Transverse colon (tissue), 4 donors: ENCODE results near the gene NUF2. TPM values are rescaled to one million over a fixed set of nuclear protein-coding genes. Genes with fewer than 3 reads are reported as not detected.
"Not testable (repeated sequence)": the region's sequence is repeated elsewhere in the genome, so short reads cannot be mapped to it uniquely, and the experiment has no call there.

Source experiments
- DNase-seq: peaks from one replicate; pipeline ENCODE4 v3.0.0-alpha.2; 2019
- H3K27ac ChIP-seq, 4 donors: fragments of 200-600 bp; sonication (generic); 2 replicates each; pipeline ENCODE4 v1.5.1; 2016 to 2018; ENCODE audit warnings: inconsistent platforms in 4 of 4
- H3K27me3 ChIP-seq: fragments of 200-600 bp; sonication (generic); 2 replicates; pipeline ENCODE4 v1.5.1; 2017; ENCODE audit warnings: inconsistent platforms
- H3K36me3 ChIP-seq, 4 donors: fragments of 200-600 bp; sonication (generic); 2 replicates each; pipeline ENCODE4 v1.5.1; 2017 to 2019; ENCODE audit warnings: inconsistent platforms in 4 of 4
- H3K4me1 ChIP-seq, 4 donors: fragments of 200-600 bp; sonication (generic); 2 replicates each; pipeline ENCODE4 v1.5.1; 2017 to 2020; ENCODE audit warnings: inconsistent platforms in 4 of 4
- H3K4me3 ChIP-seq, 4 donors: fragments of 200-600 bp; sonication (generic); 1 replicate in 1 of 4; 2 replicates in 3 of 4; pipeline versions ENCODE4 v1.5.1 to v1.6.1; 2017 to 2019; ENCODE audit warnings: inconsistent platforms in 4 of 4
- H3K9me3 ChIP-seq, 2 donors: fragments of 200-600 bp; sonication (generic); 2 replicates each; pipeline ENCODE4 v1.5.1; 2017 to 2019; ENCODE audit warnings: inconsistent platforms in 2 of 2
- CTCF ChIP-seq, 5 experiments: fragments of 200-600 bp in 3 of 5; fragments of 450-650 bp in 2 of 5; sonication (generic) in 3 of 5; IDR thresholded peaks; 1 replicate in 2 of 5; 2 replicates in 3 of 5; pipeline ENCODE4 v1.5.1; 2016 to 2017; ENCODE audit warnings: antibody characterized with exemption in 5 of 5, inconsistent platforms in 3 of 5, mild to moderate bottlenecking in 2 of 5, moderate library complexity in 1 of 5
- EP300 ChIP-seq: sonication (generic); formaldehyde crosslinking; IDR thresholded peaks from one replicate; pipeline ENCODE4 v1.6.1; 2017; ENCODE audit warnings: antibody characterized with exemption, low read depth
- POLR2A ChIP-seq: fragments of 450-650 bp; IDR thresholded peaks from one replicate; pipeline ENCODE4 v1.6.1; 2016; ENCODE audit warnings: antibody characterized with exemption, mild to moderate bottlenecking, moderate library complexity
- POLR2AphosphoS5 ChIP-seq, 3 donors: sonication (generic); formaldehyde crosslinking; IDR thresholded peaks; one replicate each; pipeline ENCODE4 v1.6.1; 2016; ENCODE audit warnings: antibody characterized with exemption in 3 of 3
- WGBS, 2 donors: methylation state at CpG; one replicate each; pipeline ENCODE4 v1.1.5; 2018; ENCODE audit warnings: low coverage in 1 of 2; 5-methylcytosine and 5-hydroxymethylcytosine counted together
- in situ Hi-C, 4 donors: fragments of 200-750 bp; cut with MboI; loops; one replicate each; pipeline versions ENCODE4 v1.15.0 to v1.15.1; 2017; ENCODE audit warnings: low sequenced_read_pairs in 3 of 4, low pct_ligation_motif_present in 1 of 4, low pct_unique_long_range_greater_than_20kb in 1 of 4
- intact Hi-C: fragments of 100-400 bp; cut with DNase I; formaldehyde crosslinking; loops from one replicate; pipeline ENCODE4 v1.15.1; 2023; ENCODE audit warnings: low total_unique reads
- total RNA-seq, 4 donors: library from RNA; depleted of rRNA; stranded (reverse); fragments of >200 nt; gene quantifications; one replicate each; pipeline ENCODE4 v1.1.0, GENCODE V29; 2016

Gene NUF2
- total RNA-seq, 4 donors from 2014 or later, result 1.1 to 28.5 TPM; not detected in 2

- DNase-seq, result no peak
- WGBS, 2 donors, result 74 to 100% methylated on average over 2 to 4 of the region's 4 CpGs
- intact Hi-C loops, result no loop called here
- no peak overlapping the region for H3K4me3 ChIP-seq
- H3K4me1 ChIP-seq, result no peaks in the 10 kb centered on the region
- TF ChIP-seq EP300 (no peak), POLR2AphosphoS5 (IDR thresholded peaks at IDR 0.05) (no peak), CTCF (IDR thresholded peaks at IDR 0.05) (no peak), POLR2A (no peak)
- in situ Hi-C loops, result no loop called here
- no peaks in the 10 kb centered on the region for H3K36me3 ChIP-seq
- no peaks in the 10 kb centered on the region for H3K9me3 ChIP-seq
- H3K27me3 ChIP-seq, result no peaks in the 10 kb centered on the region
- H3K27ac ChIP-seq, result no peak overlapping the region
These were observed 24.6 kb downstream of the NUF2 start for GRCh38 chr1:163346326-163346870.

DNA sequence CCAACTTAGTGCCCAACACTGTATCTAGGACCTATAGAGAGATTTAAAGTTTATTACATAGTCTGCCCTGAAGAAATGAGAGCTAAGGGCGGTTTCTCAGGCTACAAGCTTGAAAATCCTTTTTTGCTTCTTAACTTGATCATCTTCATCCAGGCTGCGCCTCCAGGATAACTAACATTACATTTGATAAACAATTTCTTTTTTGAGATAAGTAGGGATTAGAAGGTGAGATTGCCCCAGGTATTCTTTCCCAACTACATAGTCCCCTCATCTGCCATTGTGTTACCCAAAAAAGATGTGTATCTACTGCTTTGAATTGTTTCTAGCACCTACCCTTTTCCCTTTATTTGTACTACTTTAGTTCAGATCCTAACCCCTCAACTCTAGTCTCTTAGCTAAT, 25.4 kb downstream of the NUF2 start:
- Histone ChIP-seq H3K4me3 (no peak overlapping the region), H3K27ac (no peak overlapping the region), H3K27me3 (no peaks in the 10 kb centered on the region), H3K4me1 (no peaks in the 10 kb centered on the region), H3K9me3 (no peaks in the 10 kb centered on the region), H3K36me3 (no peaks in the 10 kb centered on the region)
- in situ Hi-C loops, result no loop called here
- TF ChIP-seq EP300, result no peak
- no peak for TF ChIP-seq POLR2AphosphoS5 (IDR thresholded peaks at IDR 0.05)
- no peak for TF ChIP-seq POLR2A
- no peak for TF ChIP-seq CTCF (IDR thresholded peaks at IDR 0.05)
- DNase-seq, result no peak
- intact Hi-C loops, result no loop called here
- 95 to 100% methylated on average over 2 of the region's 2 CpGs for WGBS, 2 donors

GRCh38 chr1:163351912-163352311, 30.2 kb downstream of the NUF2 start:
- Histone ChIP-seq H3K27me3 (no peaks in the 10 kb centered on the region), H3K27ac (no peak overlapping the region), H3K4me1 (no peaks in the 10 kb centered on the region), H3K9me3 (no peaks in the 10 kb centered on the region), H3K4me3 (no peak overlapping the region), H3K36me3 (no peaks in the 10 kb centered on the region)
- in situ Hi-C loops, result no loop called here
- 98 to 100% methylated on average over 1 to 2 of the region's 2 CpGs for WGBS, 2 donors
- TF ChIP-seq POLR2AphosphoS5 (IDR thresholded peaks at IDR 0.05) (no peak), EP300 (no peak), CTCF (IDR thresholded peaks at IDR 0.05) (no peak), POLR2A (no peak)
- intact Hi-C loops, result no loop called here
- no peak for DNase-seq

- no peaks in the 10 kb centered on the region for H3K9me3 ChIP-seq
- H3K4me1 ChIP-seq, result no peaks in the 10 kb centered on the region
- intact Hi-C loops, result no loop called here
- no peak overlapping the region for H3K27ac ChIP-seq
- no peaks in the 10 kb centered on the region for H3K27me3 ChIP-seq
- no peak overlapping the region for H3K4me3 ChIP-seq
- in situ Hi-C loops, result no loop called here
- H3K36me3 ChIP-seq, result no peaks in the 10 kb centered on the region
- 86 to 91% methylated on average over 2 of the region's 2 CpGs for WGBS, 2 donors
- TF ChIP-seq POLR2A (no peak), EP300 (no peak), CTCF (IDR thresholded peaks at IDR 0.05) (no peak), POLR2AphosphoS5 (IDR thresholded peaks at IDR 0.05) (no peak)
- no peak for DNase-seq
These were observed 35.6 kb downstream of the NUF2 start for GRCh38 chr1:163357378-163357777.

GRCh38 chr1:163358172-163358571, 36.4 kb downstream of the NUF2 start:
- H3K27ac ChIP-seq, H3K27me3 ChIP-seq, H3K4me3 ChIP-seq, H3K9me3 ChIP-seq, H3K4me1 ChIP-seq, intact Hi-C loops, DNase-seq, H3K36me3 ChIP-seq, in situ Hi-C loops: not testable (repeated sequence)
- 98 to 99% methylated on average over 11 of the region's 11 CpGs for WGBS, 2 donors
